Inflammatory macrophage treated with lipopolysaccharide for 4 hours (primary cell): ENCODE data around the gene SLC44A1.

Experiments used
- DNase-seq: peaks from one replicate; pipeline ENCODE4 v3.0.0-alpha.2; 2020

The SLC44A1 gene

DNA sequence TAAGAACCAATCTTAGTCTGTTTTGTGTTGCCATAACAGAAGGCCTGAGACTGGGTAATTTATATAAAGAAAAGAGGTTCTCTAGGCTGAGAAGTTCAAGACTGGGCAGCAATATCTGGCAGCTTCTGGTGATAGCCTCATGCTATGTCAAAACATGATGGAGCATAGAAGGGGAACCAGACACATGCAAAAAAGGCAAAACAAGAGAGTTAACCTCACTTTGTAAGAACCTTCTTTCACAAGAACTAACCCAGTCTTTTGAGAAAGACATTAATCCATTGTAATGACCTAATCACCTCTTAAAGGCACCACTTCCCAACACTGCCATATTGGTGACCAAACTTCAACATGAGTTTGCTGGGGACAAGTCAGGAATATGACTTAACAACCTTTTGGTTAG lies 240.7 kb downstream of the SLC44A1 start:
- peak; percentile 65 for DNase-seq
